Esophagus squamous epithelium (tissue), 5 donors: Measurements from ENCODE around the gene CRNN. TPM values are rescaled to one million over a fixed set of nuclear protein-coding genes. Genes with fewer than 3 reads are reported as not detected.

ENCODE experiments used
- DNase-seq: peaks from one replicate; lab custom pipeline; 2025; lab: John Stamatoyannopoulos, UW
- H3K27ac ChIP-seq, 4 donors: fragments of 200-600 bp; sonication (generic); one replicate each; pipeline ENCODE4 v1.5.1; 2016 to 2019; ENCODE audit warnings: mild to moderate bottlenecking in 1 of 4
- H3K27me3 ChIP-seq, 4 donors: fragments of 200-600 bp; sonication (generic); 1 replicate in 3 of 4; 2 replicates in 1 of 4; pipeline versions ENCODE4 v1.5.1 to v1.6.0; 2017 to 2021; ENCODE audit warnings: antibody characterized with exemption in 1 of 4
- H3K36me3 ChIP-seq, 3 donors: fragments of 200-600 bp; sonication (generic); one replicate each; pipeline ENCODE4 v1.5.1; 2016 to 2019
- H3K4me1 ChIP-seq, 3 donors: fragments of 200-600 bp; sonication (generic); one replicate each; pipeline ENCODE4 v1.5.1; 2017 to 2019
- H3K4me3 ChIP-seq, 4 donors: fragments of 200-600 bp; sonication (generic); 1 replicate in 3 of 4; 2 replicates in 1 of 4; pipeline ENCODE4 v1.5.1; 2016 to 2019; ENCODE audit warnings: mild to moderate bottlenecking in 2 of 4, moderate library complexity in 1 of 4
- H3K9me3 ChIP-seq, 3 donors: fragments of 200-600 bp; sonication (generic); one replicate each; pipeline ENCODE4 v1.5.1; 2016 to 2019
- POLR2A ChIP-seq, 4 donors: fragments of 450-650 bp; IDR thresholded peaks; one replicate each; pipeline ENCODE4 v1.6.1; 2017; ENCODE audit warnings: antibody characterized with exemption in 4 of 4, mild to moderate bottlenecking in 4 of 4, moderate library complexity in 3 of 4
- WGBS, 2 donors: methylation state at CpG; one replicate each; pipeline ENCODE4 v1.1.5; 2018; 5-methylcytosine and 5-hydroxymethylcytosine counted together
- intact Hi-C: fragments of 100-400 bp; cut with DNase I; formaldehyde crosslinking; loops from one replicate; pipeline ENCODE4 v1.15.0; 2022
- total RNA-seq, 4 donors: library from RNA; depleted of rRNA; stranded (reverse); fragments of >200 nt; gene quantifications; one replicate each; pipeline ENCODE4 v1.1.0, GENCODE V29; 2016
- TF ChIP-seq, protein P1 (sequence below), 6 experiments: fragments of 450-650 bp in 4 of 6; fragments of 200-600 bp in 2 of 6; sonication (generic) in 2 of 6; IDR thresholded peaks; one replicate each; pipeline ENCODE4 v1.5.1; 2016 to 2019; ENCODE audit warnings: antibody characterized with exemption in 6 of 6, mild to moderate bottlenecking in 4 of 6, moderate library complexity in 4 of 6
- donor health status: DM: yes; HTN: yes; CAD: no.

The CRNN gene
- total RNA-seq, 4 donors from 2014 or later: 1,263 to 5,310 (median 2,301) TPM

- 29% methylated on average over 8 to 11 of the region's 11 CpGs for WGBS, 2 donors
- no peaks in the 10 kb centered on the region for H3K9me3 ChIP-seq
- H3K27ac ChIP-seq: peak overlapping the region in 1 of 4 donors; percentile 12
- no peaks in the 10 kb centered on the region for H3K36me3 ChIP-seq
- intact Hi-C loops: loop anchor here (10.0 kb wide), 2 partner anchors 274 to 404 kb away; no protein-coding TSS in a partner anchor
- peaks cover 0 to 29% (median 4%) of the 10 kb centered on the region in 3 donors for H3K4me1 ChIP-seq
- TF ChIP-seq, protein P1, sequence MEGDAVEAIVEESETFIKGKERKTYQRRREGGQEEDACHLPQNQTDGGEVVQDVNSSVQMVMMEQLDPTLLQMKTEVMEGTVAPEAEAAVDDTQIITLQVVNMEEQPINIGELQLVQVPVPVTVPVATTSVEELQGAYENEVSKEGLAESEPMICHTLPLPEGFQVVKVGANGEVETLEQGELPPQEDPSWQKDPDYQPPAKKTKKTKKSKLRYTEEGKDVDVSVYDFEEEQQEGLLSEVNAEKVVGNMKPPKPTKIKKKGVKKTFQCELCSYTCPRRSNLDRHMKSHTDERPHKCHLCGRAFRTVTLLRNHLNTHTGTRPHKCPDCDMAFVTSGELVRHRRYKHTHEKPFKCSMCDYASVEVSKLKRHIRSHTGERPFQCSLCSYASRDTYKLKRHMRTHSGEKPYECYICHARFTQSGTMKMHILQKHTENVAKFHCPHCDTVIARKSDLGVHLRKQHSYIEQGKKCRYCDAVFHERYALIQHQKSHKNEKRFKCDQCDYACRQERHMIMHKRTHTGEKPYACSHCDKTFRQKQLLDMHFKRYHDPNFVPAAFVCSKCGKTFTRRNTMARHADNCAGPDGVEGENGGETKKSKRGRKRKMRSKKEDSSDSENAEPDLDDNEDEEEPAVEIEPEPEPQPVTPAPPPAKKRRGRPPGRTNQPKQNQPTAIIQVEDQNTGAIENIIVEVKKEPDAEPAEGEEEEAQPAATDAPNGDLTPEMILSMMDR (IDR thresholded peaks at IDR 0.05): peak; percentile 80 to 96 (median 90)
- no peak for TF ChIP-seq POLR2A (IDR thresholded peaks at IDR 0.05)
- no peaks in the 10 kb centered on the region for H3K27me3 ChIP-seq
- no peak for DNase-seq
- no peak overlapping the region for H3K4me3 ChIP-seq
These were observed 44.5 kb upstream of the CRNN start for GRCh38 chr1:152458384-152459185.

DNA sequence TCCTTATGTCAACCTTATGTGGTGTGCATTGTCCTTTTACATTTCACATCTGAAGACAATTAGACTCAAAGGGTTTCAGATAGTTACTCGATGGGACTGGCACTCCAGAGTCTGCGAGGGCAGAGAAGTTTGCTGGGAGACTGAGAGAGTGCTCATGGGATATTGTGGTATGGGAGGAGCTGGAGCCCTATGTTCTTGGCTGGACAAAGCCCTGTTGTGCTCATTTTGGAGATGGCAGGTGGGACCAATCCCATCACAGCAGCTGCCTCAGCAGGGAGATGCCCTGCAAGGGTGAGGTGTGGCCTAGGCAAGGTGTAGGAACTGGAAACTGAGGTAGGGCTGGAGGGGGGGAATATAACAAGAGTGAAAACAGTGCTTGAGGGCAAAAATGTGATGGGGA, 43.5 kb upstream of the CRNN start:
- Histone ChIP-seq H3K27ac (no peak overlapping the region), H3K36me3 (no peaks in the 10 kb centered on the region), H3K4me1 (peaks cover 0 to 29% (median 4%) of the 10 kb centered on the region in 3 donors), H3K27me3 (no peaks in the 10 kb centered on the region), H3K4me3 (no peak overlapping the region), H3K9me3 (no peaks in the 10 kb centered on the region)
- DNase-seq: no peak
- TF ChIP-seq, protein P1 (IDR thresholded peaks at IDR 0.05): no peak
- TF ChIP-seq POLR2A (IDR thresholded peaks at IDR 0.05): no peak
- intact Hi-C loops: loop anchor here (10.0 kb wide), 2 partner anchors 273 to 403 kb away; no protein-coding TSS in a partner anchor
- 54 to 94% methylated on average over 2 of the region's 2 CpGs for WGBS, 2 donors

DNA sequence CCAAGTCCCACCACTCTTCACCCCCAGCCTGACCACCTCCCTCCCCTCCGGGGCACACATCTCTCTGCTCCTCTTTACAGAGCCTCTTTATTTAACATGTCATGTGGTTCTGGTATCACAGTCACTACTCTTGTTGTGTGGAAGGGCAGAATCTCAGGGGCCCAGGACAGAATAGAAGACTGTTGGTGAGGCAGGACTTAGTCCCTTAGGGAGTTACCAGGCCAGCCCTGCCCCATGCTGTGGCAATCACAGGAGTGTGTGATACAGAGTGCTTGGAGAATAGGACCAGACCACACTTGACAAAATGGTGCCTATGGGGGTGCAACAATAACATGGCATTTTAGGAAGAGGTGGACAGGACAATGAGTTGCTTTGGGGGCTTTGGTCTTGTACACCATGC, 43.0 kb upstream of the CRNN start:
- Histone ChIP-seq H3K4me1 (peaks cover 0 to 29% (median 4%) of the 10 kb centered on the region in 3 donors), H3K4me3 (no peak overlapping the region), H3K9me3 (no peaks in the 10 kb centered on the region), H3K27me3 (no peaks in the 10 kb centered on the region), H3K36me3 (no peaks in the 10 kb centered on the region), H3K27ac (no peak overlapping the region)
- intact Hi-C loops: loop anchor here (10.0 kb wide), 2 partner anchors 272 to 402 kb away; no protein-coding TSS in a partner anchor
- TF ChIP-seq POLR2A (IDR thresholded peaks at IDR 0.05): no peak
- TF ChIP-seq, protein P1 (IDR thresholded peaks at IDR 0.05): no peak
- no peak for DNase-seq
- 71 to 93% methylated on average over 1 of the region's 1 CpG for WGBS, 2 donors

- peaks cover 18 to 64% (median 21%) of the 10 kb centered on the region in 3 donors for H3K4me1 ChIP-seq
- H3K27ac ChIP-seq: peak overlapping the region in 3 of 4 donors; percentile 85 to 91 (median 86)
- H3K27me3 ChIP-seq: no peaks in the 10 kb centered on the region
- 58 to 83% methylated on average over 3 to 5 of the region's 6 CpGs for WGBS, 2 donors
- no peak overlapping the region for H3K4me3 ChIP-seq
- H3K36me3 ChIP-seq: no peaks in the 10 kb centered on the region
- intact Hi-C loops: loop anchor here (10.0 kb wide), 2 partner anchors 266 to 396 kb away; no protein-coding TSS in a partner anchor
- no peak for DNase-seq
- TF ChIP-seq POLR2A (IDR thresholded peaks at IDR 0.05): no peak
- TF ChIP-seq, protein P1 (IDR thresholded peaks at IDR 0.05): peak in 3 of 6 experiments; percentile 10 to 45 (median 17)
- no peaks in the 10 kb centered on the region for H3K9me3 ChIP-seq
These were observed 37.2 kb upstream of the CRNN start for GRCh38 chr1:152451254-152451653.

DNA sequence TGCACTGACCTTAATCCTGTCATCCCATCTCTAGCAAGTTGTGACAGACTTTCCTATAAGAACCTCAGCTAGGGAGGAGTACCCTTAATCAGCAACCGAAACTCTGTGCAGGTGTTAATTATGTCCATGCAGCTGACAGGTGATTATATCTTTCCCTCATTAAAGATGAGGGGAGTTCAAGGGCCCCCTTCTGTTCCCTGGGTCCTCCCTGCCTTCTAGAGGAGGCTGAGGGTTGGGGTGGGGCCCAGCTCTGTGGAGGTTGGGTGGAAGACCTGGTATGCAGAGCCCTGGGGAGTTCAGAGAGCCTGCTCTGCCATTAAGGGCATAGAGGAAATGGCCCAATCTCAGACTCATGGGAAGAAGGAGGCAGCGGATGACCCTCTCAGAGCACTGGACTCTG, 35.6 kb upstream of the CRNN start:
- peak overlapping the region in 3 of 4 donors; percentile 85 to 91 (median 86) for H3K27ac ChIP-seq
- no peaks in the 10 kb centered on the region for H3K36me3 ChIP-seq
- 77 to 83% methylated on average over 2 of the region's 2 CpGs for WGBS, 2 donors
- no peak for DNase-seq
- TF ChIP-seq POLR2A (IDR thresholded peaks at IDR 0.05): no peak
- TF ChIP-seq, protein P1 (IDR thresholded peaks at IDR 0.05): no peak
- peaks cover 18 to 59% (median 21%) of the 10 kb centered on the region in 3 donors for H3K4me1 ChIP-seq
- no peaks in the 10 kb centered on the region for H3K27me3 ChIP-seq
- H3K4me3 ChIP-seq: no peak overlapping the region
- intact Hi-C loops: loop anchor here (10.0 kb wide), 2 partner anchors 265 to 395 kb away; no protein-coding TSS in a partner anchor
- no peaks in the 10 kb centered on the region for H3K9me3 ChIP-seq
